ENCODE data around the gene CCDC141. TPM values are rescaled to one million over a fixed set of nuclear protein-coding genes. Genes with fewer than 3 reads are reported as not detected.

Gene CCDC141
- total RNA-seq, 1 donor from 2014 or later = not detected

DNA sequence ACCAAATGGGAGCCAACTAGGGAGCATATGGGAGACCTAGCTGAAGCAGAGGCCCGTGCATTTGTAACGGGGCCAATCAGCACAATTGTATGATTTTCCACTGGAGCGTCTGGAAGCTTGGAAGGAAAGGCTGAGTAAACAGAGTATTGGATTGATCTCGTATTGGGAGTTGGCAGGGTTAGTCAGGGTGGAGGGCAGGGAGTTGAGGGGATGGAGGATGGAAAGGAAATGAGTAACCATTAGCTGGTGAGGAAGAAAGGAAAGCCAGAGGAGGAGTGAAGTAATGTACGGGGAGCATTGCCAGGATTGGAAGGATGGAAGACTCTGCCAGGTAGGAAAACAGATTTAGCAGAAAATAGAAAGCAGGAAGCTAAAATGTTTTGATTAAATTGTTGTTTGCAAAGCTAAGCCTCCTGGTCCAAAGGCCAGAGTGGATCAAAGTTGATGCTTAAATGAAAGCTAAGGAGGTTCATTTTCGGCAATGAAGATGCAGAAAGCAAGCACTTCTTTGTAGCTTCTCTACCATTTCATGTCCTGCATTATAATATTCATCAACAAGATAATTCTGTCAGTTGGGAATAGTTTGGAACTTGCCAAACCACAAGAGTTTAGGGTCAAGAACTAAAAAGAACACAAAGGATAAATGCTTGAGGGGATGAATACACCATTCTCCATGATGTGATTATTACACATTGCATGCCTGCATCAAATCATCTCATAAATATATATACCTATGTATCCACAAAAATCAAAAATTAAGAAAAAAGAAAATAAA lies 167.1 kb downstream of the CCDC141 start:
- no peaks in the 10 kb centered on the region for H3K9me3 Mint-ChIP-seq (ENCODE audit: low read depth)
- no peak overlapping the region for H3K4me3 Mint-ChIP-seq (ENCODE audit: unreplicated experiment)
- no peak for DNase-seq (ENCODE audit: low spot score)
- no peaks in the 10 kb centered on the region for H3K4me1 Mint-ChIP-seq (ENCODE audit: low read depth)
- H3K36me3 Mint-ChIP-seq (ENCODE audit: low read depth) = no peaks in the 10 kb centered on the region
- peaks cover 36% of the 10 kb centered on the region for H3K27me3 Mint-ChIP-seq (ENCODE audit: low read depth)
- TF ChIP-seq, protein P1, sequence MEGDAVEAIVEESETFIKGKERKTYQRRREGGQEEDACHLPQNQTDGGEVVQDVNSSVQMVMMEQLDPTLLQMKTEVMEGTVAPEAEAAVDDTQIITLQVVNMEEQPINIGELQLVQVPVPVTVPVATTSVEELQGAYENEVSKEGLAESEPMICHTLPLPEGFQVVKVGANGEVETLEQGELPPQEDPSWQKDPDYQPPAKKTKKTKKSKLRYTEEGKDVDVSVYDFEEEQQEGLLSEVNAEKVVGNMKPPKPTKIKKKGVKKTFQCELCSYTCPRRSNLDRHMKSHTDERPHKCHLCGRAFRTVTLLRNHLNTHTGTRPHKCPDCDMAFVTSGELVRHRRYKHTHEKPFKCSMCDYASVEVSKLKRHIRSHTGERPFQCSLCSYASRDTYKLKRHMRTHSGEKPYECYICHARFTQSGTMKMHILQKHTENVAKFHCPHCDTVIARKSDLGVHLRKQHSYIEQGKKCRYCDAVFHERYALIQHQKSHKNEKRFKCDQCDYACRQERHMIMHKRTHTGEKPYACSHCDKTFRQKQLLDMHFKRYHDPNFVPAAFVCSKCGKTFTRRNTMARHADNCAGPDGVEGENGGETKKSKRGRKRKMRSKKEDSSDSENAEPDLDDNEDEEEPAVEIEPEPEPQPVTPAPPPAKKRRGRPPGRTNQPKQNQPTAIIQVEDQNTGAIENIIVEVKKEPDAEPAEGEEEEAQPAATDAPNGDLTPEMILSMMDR (IDR thresholded peaks at IDR 0.05) = no peak
- H3K27ac Mint-ChIP-seq (ENCODE audit: unreplicated experiment) = no peak overlapping the region

GRCh38 chr2:178881075-178881474 lies 168.9 kb downstream of the CCDC141 start:
- TF ChIP-seq, protein P1 (IDR thresholded peaks at IDR 0.05) = no peak
- peaks cover 36% of the 10 kb centered on the region for H3K27me3 Mint-ChIP-seq (ENCODE audit: low read depth)
- H3K36me3 Mint-ChIP-seq (ENCODE audit: low read depth) = no peaks in the 10 kb centered on the region
- H3K9me3 Mint-ChIP-seq (ENCODE audit: low read depth) = no peaks in the 10 kb centered on the region
- no peak overlapping the region for H3K4me3 Mint-ChIP-seq (ENCODE audit: unreplicated experiment)
- no peaks in the 10 kb centered on the region for H3K4me1 Mint-ChIP-seq (ENCODE audit: low read depth)
- no peak overlapping the region for H3K27ac Mint-ChIP-seq (ENCODE audit: unreplicated experiment)
- no peak for DNase-seq (ENCODE audit: low spot score)

DNA sequence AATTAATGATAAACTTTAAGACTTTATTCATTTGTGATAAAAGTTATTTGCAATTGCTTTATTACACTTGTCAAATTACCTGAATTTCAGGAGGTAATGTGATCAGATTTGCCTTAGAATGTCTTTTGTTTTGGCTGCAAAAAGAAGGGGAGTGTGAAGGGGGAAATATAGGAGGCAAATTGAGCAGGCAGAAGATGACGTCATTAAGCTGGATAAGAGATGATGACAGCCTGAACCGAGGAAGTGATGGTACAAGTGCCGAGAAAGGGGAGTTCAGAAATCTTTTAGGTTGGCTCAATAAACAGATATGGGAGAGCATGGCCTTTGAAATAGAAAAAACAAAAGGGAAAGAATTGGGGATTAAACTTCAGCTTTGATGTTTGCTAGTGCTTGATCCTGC lies 169.7 kb downstream of the CCDC141 start:
- Mint-ChIP-seq H3K9me3 (ENCODE audit: low read depth) (no peaks in the 10 kb centered on the region), H3K4me1 (ENCODE audit: low read depth) (no peaks in the 10 kb centered on the region), H3K27me3 (ENCODE audit: low read depth) (peaks cover 41% of the 10 kb centered on the region), H3K27ac (ENCODE audit: unreplicated experiment) (no peak overlapping the region), H3K36me3 (ENCODE audit: low read depth) (no peaks in the 10 kb centered on the region), H3K4me3 (ENCODE audit: unreplicated experiment) (no peak overlapping the region)
- TF ChIP-seq, protein P1 (IDR thresholded peaks at IDR 0.05) = no peak
- no peak for DNase-seq (ENCODE audit: low spot score)

- no peak overlapping the region for H3K27ac Mint-ChIP-seq (ENCODE audit: unreplicated experiment)
- H3K27me3 Mint-ChIP-seq (ENCODE audit: low read depth) = peaks cover 39% of the 10 kb centered on the region
- DNase-seq (ENCODE audit: low spot score) = no peak
- H3K9me3 Mint-ChIP-seq (ENCODE audit: low read depth) = no peaks in the 10 kb centered on the region
- no peak overlapping the region for H3K4me3 Mint-ChIP-seq (ENCODE audit: unreplicated experiment)
- TF ChIP-seq, protein P1 (IDR thresholded peaks at IDR 0.05) = no peak
- H3K36me3 Mint-ChIP-seq (ENCODE audit: low read depth) = no peaks in the 10 kb centered on the region
- no peaks in the 10 kb centered on the region for H3K4me1 Mint-ChIP-seq (ENCODE audit: low read depth)
Observed at GRCh38 chr2:178877874-178878273, 172.1 kb downstream of the CCDC141 start.

DNA sequence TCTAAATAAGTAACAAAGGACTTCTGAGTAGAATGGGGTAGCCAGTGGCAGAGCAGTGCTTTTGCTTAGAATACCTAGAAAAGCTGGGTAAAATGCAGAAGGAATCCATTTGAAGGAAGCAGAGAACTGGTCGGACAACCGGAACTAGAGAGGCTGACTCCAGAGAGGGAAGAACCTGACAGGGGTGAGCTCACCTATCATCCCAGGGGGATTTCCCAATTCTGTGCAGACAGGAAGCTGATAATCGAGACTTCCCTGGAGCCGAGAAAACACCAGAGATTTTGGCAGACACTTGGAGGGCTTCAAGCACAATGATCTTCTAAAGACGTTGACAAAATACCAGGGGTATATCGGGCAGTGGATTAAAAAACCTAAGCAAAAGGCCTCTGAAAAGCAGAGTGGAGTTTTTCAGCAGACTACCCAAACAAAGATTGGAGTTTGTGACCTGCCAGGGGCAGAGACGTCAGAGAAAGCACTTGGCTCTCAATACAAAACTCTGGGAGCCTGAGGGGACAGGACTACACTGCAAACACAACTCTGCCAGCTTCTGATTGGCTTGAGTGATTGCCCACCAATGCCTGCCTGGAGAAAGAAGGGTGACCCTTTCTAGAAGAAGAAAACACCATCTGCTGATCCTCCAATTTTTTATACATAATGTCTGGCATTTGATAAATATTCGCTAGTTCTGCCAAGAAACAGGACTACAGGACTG lies 175.3 kb downstream of the CCDC141 start:
- Mint-ChIP-seq H3K4me3 (ENCODE audit: unreplicated experiment) (no peak overlapping the region), H3K4me1 (ENCODE audit: low read depth) (no peaks in the 10 kb centered on the region), H3K27me3 (ENCODE audit: low read depth) (peaks cover 31% of the 10 kb centered on the region), H3K9me3 (ENCODE audit: low read depth) (no peaks in the 10 kb centered on the region), H3K27ac (ENCODE audit: unreplicated experiment) (no peak overlapping the region), H3K36me3 (ENCODE audit: low read depth) (no peaks in the 10 kb centered on the region)
- TF ChIP-seq, protein P1 (IDR thresholded peaks at IDR 0.05) = no peak
- no peak for DNase-seq (ENCODE audit: low spot score)

Data from chondrocyte (in vitro differentiated cells).